GM18519 (cell line): ENCODE data around the gene ORM1.

Source experiments
- ATAC-seq: cut with Tn5 transposase; IDR thresholded peaks from one replicate; pipeline ENCODE4 v1.9.1; 2021; ENCODE audit warnings: mild to moderate bottlenecking, moderate library complexity; ENCODE audit not compliant: unreplicated experiment, low FRiP score

Gene ORM1

GRCh38 chr9:114375386-114376175 lies 52.7 kb downstream of the ORM1 start:
- no peak for ATAC-seq
